Measurements from ENCODE around the gene RALGAPA1. TPM values are rescaled to one million over a fixed set of nuclear protein-coding genes. Genes with fewer than 3 reads are reported as not detected.

RALGAPA1 gene
- total and polyA plus RNA-seq, 2 experiments from 2014 or later, result 21.9 to 27.3 TPM

DNA sequence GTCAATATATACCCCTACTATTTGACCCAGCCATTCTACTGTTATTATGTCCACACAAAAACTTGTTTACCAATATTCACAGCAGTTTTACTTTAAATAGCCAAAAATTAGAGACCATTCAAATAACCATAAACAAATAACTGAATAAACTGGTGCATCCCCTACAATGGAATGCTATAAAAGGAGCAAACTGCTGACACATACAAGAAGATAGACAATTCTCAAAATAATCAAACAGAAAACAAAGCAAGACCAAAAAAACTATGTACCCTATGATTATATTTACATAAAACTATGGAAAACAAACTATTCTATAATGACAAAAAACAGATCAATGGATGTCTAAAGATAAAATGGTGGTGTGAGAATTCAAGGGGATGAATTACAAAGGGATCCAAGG is 54.4 kb downstream of the RALGAPA1 start (continued):
- TF ChIP-seq, protein P1, sequence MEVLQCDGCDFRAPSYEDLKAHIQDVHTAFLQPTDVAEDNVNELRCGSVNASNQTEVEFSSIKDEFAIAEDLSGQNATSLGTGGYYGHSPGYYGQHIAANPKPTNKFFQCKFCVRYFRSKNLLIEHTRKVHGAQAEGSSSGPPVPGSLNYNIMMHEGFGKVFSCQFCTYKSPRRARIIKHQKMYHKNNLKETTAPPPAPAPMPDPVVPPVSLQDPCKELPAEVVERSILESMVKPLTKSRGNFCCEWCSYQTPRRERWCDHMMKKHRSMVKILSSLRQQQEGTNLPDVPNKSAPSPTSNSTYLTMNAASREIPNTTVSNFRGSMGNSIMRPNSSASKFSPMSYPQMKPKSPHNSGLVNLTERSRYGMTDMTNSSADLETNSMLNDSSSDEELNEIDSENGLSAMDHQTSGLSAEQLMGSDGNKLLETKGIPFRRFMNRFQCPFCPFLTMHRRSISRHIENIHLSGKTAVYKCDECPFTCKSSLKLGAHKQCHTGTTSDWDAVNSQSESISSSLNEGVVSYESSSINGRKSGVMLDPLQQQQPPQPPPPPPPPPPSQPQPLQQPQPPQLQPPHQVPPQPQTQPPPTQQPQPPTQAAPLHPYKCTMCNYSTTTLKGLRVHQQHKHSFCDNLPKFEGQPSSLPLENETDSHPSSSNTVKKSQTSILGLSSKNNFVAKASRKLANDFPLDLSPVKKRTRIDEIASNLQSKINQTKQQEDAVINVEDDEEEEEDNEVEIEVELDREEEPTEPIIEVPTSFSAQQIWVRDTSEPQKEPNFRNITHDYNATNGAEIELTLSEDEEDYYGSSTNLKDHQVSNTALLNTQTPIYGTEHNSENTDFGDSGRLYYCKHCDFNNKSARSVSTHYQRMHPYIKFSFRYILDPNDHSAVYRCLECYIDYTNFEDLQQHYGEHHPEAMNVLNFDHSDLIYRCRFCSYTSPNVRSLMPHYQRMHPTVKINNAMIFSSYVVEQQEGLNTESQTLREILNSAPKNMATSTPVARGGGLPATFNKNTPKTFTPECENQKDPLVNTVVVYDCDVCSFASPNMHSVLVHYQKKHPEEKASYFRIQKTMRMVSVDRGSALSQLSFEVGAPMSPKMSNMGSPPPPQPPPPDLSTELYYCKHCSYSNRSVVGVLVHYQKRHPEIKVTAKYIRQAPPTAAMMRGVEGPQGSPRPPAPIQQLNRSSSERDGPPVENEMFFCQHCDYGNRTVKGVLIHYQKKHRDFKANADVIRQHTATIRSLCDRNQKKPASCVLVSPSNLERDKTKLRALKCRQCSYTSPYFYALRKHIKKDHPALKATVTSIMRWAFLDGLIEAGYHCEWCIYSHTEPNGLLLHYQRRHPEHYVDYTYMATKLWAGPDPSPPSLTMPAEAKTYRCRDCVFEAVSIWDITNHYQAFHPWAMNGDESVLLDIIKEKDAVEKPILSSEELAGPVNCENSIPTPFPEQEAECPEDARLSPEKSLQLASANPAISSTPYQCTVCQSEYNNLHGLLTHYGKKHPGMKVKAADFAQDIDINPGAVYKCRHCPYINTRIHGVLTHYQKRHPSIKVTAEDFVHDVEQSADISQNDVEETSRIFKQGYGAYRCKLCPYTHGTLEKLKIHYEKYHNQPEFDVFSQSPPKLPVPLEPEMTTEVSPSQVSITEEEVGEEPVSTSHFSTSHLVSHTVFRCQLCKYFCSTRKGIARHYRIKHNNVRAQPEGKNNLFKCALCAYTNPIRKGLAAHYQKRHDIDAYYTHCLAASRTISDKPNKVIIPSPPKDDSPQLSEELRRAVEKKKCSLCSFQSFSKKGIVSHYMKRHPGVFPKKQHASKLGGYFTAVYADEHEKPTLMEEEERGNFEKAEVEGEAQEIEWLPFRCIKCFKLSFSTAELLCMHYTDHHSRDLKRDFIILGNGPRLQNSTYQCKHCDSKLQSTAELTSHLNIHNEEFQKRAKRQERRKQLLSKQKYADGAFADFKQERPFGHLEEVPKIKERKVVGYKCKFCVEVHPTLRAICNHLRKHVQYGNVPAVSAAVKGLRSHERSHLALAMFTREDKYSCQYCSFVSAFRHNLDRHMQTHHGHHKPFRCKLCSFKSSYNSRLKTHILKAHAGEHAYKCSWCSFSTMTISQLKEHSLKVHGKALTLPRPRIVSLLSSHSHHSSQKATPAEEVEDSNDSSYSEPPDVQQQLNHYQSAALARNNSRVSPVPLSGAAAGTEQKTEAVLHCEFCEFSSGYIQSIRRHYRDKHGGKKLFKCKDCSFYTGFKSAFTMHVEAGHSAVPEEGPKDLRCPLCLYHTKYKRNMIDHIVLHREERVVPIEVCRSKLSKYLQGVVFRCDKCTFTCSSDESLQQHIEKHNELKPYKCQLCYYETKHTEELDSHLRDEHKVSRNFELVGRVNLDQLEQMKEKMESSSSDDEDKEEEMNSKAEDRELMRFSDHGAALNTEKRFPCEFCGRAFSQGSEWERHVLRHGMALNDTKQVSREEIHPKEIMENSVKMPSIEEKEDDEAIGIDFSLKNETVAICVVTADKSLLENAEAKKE (CRISPR knock-in tag; IDR thresholded peaks at IDR 0.05), result no peak
- no peak for TF ChIP-seq ZNF331 (CRISPR knock-in tag; IDR thresholded peaks at IDR 0.05; ENCODE audit: low read depth)
- TF ChIP-seq CREB1 (CRISPR knock-in tag; IDR thresholded peaks at IDR 0.05; ENCODE audit: low read depth), result no peak
- TF ChIP-seq JUNB (IDR thresholded peaks at IDR 0.05; ENCODE audit: unreplicated experiment), result no peak
- TF ChIP-seq, protein P2, sequence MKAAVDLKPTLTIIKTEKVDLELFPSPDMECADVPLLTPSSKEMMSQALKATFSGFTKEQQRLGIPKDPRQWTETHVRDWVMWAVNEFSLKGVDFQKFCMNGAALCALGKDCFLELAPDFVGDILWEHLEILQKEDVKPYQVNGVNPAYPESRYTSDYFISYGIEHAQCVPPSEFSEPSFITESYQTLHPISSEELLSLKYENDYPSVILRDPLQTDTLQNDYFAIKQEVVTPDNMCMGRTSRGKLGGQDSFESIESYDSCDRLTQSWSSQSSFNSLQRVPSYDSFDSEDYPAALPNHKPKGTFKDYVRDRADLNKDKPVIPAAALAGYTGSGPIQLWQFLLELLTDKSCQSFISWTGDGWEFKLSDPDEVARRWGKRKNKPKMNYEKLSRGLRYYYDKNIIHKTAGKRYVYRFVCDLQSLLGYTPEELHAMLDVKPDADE (IDR thresholded peaks at IDR 0.05), result no peak
- no peak for TF ChIP-seq ZNF114 (CRISPR knock-in tag; IDR thresholded peaks at IDR 0.05)
- TF ChIP-seq EZH2phosphoT487 (IDR thresholded peaks at IDR 0.05; ENCODE audit: unreplicated experiment), result no peak

DNA sequence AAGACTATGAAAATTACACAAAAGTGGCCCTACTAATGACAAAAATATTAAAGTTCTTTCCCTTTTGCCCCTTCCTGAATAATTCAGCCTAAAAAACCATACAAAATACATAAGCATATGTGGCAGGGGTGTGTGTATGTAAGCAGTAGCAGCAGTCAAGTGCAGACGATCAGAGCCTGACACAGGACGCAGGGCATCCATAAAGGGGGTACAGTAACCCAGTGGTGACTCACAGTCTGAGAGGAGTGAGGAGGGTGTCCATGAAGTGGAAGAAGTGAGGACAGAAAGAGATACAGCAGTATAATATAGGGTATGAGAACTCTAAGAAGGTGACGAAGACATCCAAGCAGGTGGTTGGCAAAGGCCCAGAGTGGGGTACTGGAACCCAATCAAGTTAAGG is 56.7 kb downstream of the RALGAPA1 start:
- Mint-ChIP-seq H3K4me1 (no peaks in the 10 kb centered on the region), H3K36me3 (ENCODE audit: low read depth) (peaks cover 3% of the 10 kb centered on the region; the same call in 2 of the 3 replicates), H3K4me3 (no peak overlapping the region), H3K27me3 (ENCODE audit: insufficient read depth, low read depth, poor library complexity) (no peaks in the 10 kb centered on the region), H3K9me3 (no peaks in the 10 kb centered on the region), H3K27ac (no peak overlapping the region)
- no peak overlapping the region for H2AFZ ChIP-seq
- no peak overlapping the region for H3K4me2 ChIP-seq
- H3K79me2 ChIP-seq (replicated peaks; ENCODE audit: insufficient read depth), result no peaks in the 10 kb centered on the region
- H3K4me1 ChIP-seq (ENCODE audit: insufficient read depth), result no peaks in the 10 kb centered on the region
- H3K9me2 ChIP-seq (ENCODE audit: insufficient read depth), result no peaks in the 10 kb centered on the region
- H3K27me3 ChIP-seq (ENCODE audit: insufficient read depth), result no peaks in the 10 kb centered on the region
- ATAC-seq (no peak), DNase-seq (ENCODE audit: low spot score) (no peak)
- no peaks in the 10 kb centered on the region for H3F3A ChIP-seq (replicated peaks; ENCODE audit: low read depth)
- no peaks in the 10 kb centered on the region for H3K36me3 ChIP-seq (ENCODE audit: insufficient read depth)
- no peaks in the 10 kb centered on the region for H4K20me1 ChIP-seq (replicated peaks; ENCODE audit: insufficient read depth)
- H3K4me3 ChIP-seq, result no peak overlapping the region
- no peak overlapping the region for H3K27ac ChIP-seq (ENCODE audit: low read depth)
- TF ChIP-seq STAT1 (IDR thresholded peaks at IDR 0.05; ENCODE audit: unreplicated experiment) (no peak), EZH2 (IDR thresholded peaks at IDR 0.05; ENCODE audit: low read depth, unreplicated experiment) (no peak), JUNB (IDR thresholded peaks at IDR 0.05; ENCODE audit: unreplicated experiment) (no peak), EZH2phosphoT487 (IDR thresholded peaks at IDR 0.05; ENCODE audit: unreplicated experiment) (no peak), ZNF114 (CRISPR knock-in tag; IDR thresholded peaks at IDR 0.05) (no peak), CREB1 (CRISPR knock-in tag; IDR thresholded peaks at IDR 0.05; ENCODE audit: low read depth) (no peak)
- TF ChIP-seq, protein P1 (CRISPR knock-in tag; IDR thresholded peaks at IDR 0.05), result no peak

Data from GM23338 (cell line).